Endometrium (tissue), 2 donors: ENCODE data around the gene LRCOL1.
"Not testable (repeated sequence)": the region's sequence is repeated elsewhere in the genome, so short reads cannot be mapped to it uniquely, and the experiment has no call there.

Experiments used
- FAIRE-seq: peaks from 2 replicates; lab custom pipeline; 2012; peaks lifted over from hg19 to GRCh38; lab: Jason Lieb, UNC
- donor health status: control.
- donor health status: control.

The LRCOL1 gene

DNA sequence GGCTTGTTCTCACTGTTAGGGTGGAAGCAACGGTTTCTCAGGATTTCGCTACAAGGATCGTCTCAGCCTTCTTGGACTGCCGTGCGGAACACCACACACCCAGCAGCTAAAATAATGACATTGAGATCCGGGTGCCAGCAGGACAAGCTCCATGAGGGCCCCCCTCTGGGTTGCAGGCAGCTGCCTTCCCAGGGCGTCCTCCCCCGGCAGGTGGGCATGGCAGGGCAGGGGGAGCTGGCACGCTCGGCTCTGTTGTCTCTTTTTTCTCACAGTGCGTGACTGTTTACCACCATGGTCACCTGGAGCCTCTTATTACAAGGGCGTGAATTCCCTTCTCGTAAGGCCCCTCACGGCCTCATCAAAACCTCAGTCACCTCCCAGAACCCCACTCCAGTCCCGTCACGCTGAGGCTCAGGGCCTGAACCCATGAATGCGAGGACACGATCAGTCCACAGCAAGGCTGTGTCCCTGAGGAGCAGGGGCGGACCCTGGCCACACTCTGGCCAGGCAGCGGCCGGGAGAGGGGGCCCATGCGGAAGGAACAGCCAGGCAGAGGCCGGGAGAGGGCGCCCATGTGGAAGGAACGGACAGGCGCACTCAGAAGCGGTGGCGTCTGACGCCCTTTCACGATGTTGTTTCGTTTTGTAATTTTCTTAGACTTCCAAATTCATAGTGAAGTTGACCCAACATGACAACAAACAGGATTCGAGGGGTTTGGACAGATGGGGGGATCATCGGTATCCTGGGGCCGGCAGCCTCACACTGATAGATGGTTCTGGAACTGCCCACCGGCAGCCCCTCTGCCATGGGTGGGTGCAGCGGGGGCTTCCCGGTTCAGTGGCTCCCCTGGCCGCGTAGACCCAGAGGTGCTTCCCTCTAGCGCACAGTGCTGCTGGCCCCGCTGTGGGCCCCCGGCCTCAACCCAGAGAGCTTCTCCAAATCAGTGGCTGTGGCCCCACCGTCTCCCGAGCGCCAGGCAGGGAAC lies 10.0 kb downstream of the LRCOL1 start:
- FAIRE-seq, result peak; percentile 57

- FAIRE-seq, result not testable (repeated sequence)
Observed at GRCh38 chr12:132599502-132599901, 10.9 kb downstream of the LRCOL1 start.

- FAIRE-seq, result no peak
Observed at GRCh38 chr12:132597333-132598316, 12.8 kb downstream of the LRCOL1 start.

GRCh38 chr12:132596016-132596415 lies 14.4 kb downstream of the LRCOL1 start:
- FAIRE-seq, result no peak

DNA sequence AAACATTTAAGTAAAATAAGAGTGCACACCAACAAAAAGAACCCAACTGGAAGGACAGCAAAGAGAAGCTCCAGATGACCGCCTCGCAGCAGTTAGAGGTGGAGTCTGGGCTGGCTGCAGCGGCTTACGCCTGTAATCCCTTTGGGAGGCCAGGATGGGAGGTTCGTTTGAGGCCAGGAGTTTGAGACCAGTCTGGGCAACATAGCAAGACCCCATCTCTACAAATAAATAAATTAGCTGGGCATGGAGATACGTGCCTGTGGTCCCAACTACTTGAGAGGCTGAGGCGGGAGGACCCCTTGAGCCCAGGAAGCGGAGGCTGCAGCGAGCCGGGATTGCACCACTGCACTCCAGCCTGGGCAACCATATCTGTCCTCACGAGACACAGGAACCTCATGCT lies 15.2 kb downstream of the LRCOL1 start:
- no peak for FAIRE-seq

GRCh38 chr12:132593938-132594358 lies 16.4 kb downstream of the LRCOL1 start:
- peak; percentile 96 for FAIRE-seq

GRCh38 chr12:132593521-132593920 lies 16.9 kb downstream of the LRCOL1 start:
- FAIRE-seq, result no peak

DNA sequence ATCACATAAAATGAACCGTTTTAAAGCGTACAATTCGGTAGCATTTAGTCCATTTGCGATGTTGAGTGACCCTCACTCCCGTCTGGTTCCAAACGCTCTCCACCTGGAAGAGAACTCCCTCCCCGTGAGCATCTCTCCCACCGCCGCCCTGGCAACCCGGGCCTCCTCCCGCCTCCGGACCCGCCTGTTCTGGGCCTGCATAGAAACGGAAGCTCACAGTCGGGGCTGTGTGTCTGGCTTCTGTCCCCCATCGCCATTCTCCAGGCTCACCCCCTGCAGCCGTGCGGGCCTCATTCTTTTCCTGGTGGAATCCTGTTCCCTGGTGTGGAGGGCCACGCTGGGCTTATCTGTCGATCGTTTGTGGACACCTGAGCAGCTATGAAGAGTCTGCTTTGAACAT lies 17.3 kb downstream of the LRCOL1 start:
- no peak for FAIRE-seq

DNA sequence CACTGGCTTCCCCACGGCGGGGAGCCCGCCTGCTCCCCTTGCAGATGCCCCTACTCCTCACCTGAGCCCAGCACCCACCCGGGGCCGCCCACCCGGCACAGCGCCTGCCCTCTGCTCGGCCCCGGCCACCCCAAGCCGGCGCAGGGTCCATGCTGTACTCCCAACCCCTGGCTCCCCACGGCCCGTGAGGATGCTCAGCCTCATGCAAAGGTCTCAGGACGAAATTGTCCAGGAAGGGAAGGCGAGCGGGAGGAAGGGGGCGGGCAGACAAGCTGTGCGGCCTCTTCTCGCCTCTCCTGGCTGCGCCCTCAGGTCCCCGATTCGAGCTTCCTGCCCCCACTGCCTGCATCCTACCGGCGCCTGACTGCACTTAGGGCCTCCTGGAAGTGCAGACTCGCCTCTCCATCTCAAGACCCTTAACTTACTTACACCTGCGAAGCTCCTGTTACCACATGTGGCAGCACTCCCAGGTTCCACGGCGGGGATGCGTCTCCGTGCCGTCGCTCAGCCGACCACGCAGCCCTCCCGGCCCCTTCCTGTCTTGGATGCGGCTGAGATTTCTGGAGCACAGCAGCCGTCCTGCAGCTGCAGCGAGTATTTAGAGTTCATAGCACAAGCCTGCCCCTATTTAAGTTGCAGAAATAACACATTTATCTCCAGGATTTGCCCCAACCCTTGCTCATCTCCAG lies 18.0 kb downstream of the LRCOL1 start:
- no peak for FAIRE-seq

DNA sequence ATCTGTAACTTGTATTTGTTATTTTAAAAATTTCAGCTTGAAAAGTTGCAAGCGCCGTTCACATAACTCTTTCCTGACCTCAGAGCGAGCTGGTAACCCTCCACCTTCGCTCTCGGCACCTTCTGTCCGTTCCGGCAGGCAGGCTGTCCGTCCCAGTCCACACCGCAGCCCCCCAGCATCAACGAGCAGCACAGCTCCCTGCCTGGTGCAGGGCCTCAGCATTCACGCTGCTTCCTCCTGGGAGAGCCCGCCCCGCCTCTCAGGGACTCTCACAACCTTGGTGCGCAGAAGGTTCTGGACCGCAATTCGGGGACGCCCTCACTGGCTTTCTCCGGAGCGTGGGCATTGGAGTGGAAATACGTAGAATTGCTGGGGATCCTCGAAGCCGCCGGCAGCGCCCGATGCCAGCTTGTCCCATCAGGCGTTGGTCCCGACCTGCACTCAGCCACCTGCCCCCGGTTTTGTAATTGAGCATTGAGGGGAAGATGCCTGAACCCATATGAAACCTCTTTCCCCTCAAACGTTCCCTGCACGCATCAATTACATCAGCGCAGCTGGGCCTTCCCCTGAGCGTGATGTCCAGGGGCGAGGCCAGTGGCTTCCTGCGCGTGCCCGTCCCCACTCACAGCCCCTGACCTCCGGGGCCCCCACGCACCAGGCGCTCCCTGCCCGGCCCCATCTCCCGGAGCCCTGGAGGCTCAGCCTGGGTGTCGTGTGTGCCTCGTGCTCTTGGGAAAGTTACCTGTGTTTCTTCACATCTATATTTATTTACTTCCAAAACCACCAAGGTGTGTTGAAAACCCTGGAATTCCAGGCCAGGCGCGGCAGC lies 19.1 kb downstream of the LRCOL1 start:
- FAIRE-seq, result no peak

DNA sequence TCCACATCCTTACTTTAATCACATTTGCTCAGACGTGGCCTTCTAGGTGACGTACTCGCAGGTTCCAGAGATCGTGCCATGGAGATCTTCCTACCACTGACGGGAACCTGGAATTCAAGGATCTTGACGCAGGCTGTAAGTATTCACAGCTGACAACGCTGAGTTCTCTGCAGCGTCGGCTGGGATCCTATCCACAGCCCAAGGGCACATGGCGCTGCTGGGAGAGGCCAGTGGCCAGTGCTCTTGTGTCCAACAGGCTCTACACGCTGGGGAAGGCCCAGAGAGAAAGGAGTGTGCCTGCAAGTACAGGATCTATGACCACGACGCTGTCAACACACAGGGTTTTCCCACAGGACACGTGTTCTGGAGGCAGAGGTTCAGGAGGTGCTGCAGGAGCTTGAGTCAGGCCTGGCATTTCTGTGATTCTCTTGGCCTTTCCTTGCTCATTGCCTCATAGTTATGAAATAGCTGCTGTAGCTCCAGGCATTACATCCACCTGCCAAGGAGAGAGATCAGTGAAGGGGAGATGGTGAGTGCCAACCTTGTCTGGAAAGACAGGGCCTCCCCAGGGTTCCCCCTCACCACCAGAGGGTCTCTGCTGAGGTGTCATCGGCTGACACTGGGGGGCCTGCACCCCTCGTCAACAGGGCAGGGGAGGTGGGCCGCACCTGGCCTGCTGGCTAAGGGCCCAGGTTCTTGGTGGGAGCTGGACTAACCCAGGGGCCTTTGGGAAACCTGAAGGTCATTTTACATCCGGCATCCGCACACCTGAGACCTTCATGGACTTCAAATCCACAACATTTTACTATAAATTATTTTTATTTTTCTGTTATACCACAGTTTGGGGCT lies 21.3 kb downstream of the LRCOL1 start:
- no peak for FAIRE-seq

GRCh38 chr12:132588319-132588718 lies 22.1 kb downstream of the LRCOL1 start:
- no peak for FAIRE-seq

DNA sequence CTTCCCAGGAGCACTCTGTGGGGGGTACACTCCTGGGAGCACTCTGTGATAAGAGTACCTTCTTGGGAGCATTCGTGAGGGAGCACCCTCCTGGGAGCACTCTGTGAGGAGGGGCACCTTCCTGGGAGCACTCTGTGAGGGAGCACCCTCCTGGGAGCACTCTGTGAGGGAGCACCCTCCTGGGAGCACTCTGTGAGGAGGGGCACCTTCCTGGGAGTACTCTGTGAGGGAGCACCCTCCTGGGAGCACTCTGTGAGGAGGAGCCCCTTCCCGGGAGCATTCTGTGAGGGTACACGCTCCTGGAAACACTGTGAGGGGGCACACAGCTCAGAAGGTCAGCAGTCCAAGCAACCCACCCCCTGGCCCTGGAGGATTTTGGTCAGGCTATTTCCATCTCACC lies 22.6 kb downstream of the LRCOL1 start:
- no peak for FAIRE-seq

DNA sequence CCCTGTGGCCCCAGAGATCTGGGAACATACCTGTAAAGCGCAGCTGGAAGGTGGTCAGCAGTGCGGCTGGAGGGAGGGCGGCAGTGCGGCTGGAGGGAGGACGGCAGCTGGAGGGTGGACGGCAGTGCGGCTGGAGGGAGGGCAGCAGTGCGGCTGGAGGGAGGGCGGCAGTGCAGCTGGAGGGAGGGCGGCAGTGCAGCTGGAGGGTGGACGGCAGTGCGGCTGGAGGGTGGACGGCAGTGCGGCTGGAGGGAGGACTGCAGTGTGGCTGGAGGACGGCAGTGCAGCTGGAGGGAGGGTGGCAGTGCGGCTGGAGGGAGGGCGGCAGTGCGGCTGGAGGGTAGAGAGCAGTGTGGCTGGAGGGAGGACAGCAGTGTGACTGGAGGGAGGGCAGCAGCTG lies 23.5 kb downstream of the LRCOL1 start:
- no peak for FAIRE-seq

- FAIRE-seq, result no peak
Observed at GRCh38 chr12:132585177-132585576, 25.2 kb downstream of the LRCOL1 start.

GRCh38 chr12:132584429-132584828 lies 26.0 kb downstream of the LRCOL1 start:
- no peak for FAIRE-seq

- no peak for FAIRE-seq
Observed at GRCh38 chr12:132583736-132584135, 26.6 kb downstream of the LRCOL1 start.

DNA sequence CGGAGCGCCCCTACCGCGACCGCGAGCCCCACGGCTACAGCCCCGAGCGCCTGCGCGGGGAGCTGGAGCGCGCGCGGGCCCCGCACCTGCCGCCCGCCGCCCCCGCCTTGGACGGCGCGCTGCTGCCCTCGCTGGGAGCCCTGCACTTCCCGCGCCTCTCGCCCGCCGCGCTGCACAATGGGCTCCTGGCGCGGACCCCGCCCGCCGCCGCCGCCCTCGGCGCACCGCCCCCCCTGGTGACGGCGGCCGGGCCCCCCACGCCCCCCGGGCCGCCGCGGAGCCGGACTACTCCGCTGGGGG lies 27.0 kb downstream of the LRCOL1 start:
- FAIRE-seq, result no peak

- FAIRE-seq, result no peak
Observed at GRCh38 chr12:132582582-132583410, 27.6 kb downstream of the LRCOL1 start.

GRCh38 chr12:132582058-132582420 lies 28.3 kb downstream of the LRCOL1 start:
- FAIRE-seq, result no peak
